ENCODE results near the gene DENND4C. TPM values are rescaled to one million over a fixed set of nuclear protein-coding genes. Genes with fewer than 3 reads are reported as not detected.
A peak's percentile ranks its signal among the peaks of the same experiment; 100 is the strongest.

Gene DENND4C
- total RNA-seq, 3 donors from 2014 or later (not counting 1 experiment from before 2014, with no cell fraction given): 82.6 to 115 (median 100) TPM

DNA sequence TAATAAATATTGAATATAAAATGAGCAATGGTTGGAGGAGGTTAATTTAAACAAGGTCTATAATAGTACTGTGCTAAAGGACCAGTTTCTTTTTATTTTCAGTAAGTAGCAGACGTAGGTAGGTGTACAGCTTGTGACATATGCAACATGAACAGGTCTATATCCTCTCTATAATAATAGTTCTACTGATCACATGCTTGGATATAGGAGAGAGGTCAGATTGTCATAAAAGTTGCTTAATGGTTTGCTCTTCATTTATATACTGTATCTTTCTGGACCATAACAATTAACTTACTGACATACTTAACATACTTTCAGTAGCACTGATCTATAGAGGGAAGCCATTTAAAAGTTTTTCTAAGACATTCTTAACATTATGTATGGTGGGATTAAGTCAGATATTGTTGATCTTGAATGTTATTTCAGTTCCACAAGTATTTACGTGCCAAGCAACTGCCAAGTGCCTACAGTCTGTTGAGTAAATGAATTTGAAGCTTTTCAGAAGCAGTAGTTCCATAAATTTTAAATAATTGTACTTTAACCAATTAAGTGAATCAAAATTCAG, 68.0 kb downstream of the DENND4C start:
- Mint-ChIP-seq H3K4me3 (no peak overlapping the region), H3K4me1 (peaks cover 0 to 7% of the 10 kb centered on the region in 2 donors), H3K36me3 (no peaks in the 10 kb centered on the region), H3K9me3 (no peaks in the 10 kb centered on the region), H3K27me3 (ENCODE audit: low read depth in 2 of 2) (no peaks in the 10 kb centered on the region), H3K27ac (peak overlapping the region in 1 of 2 donors; percentile 33)
- DNase-seq (no peak), ATAC-seq (no peak)
- Histone ChIP-seq H3K9me3 (ENCODE audit: control insufficient read depth, insufficient read depth, low read length) (no peaks in the 10 kb centered on the region), H3K27ac (ENCODE audit: low read length) (no peak overlapping the region), H3K36me3 (ENCODE audit: control insufficient read depth, insufficient read depth, low read length) (peaks cover 53% of the 10 kb centered on the region), H3K4me3 (ENCODE audit: low read length) (no peak overlapping the region), H3K4me1 (ENCODE audit: control insufficient read depth, insufficient read depth, low read length) (no peaks in the 10 kb centered on the region), H3K27me3 (ENCODE audit: control insufficient read depth, insufficient read depth, low read length) (no peaks in the 10 kb centered on the region)
- no peak for TF ChIP-seq CTCF (IDR thresholded peaks at IDR 0.05)
- 100% methylated on average over 1 of the region's 2 CpGs for WGBS (ENCODE audit: insufficient coverage)
- intact Hi-C loops (cut with micrococcal nuclease): no loop called here

- Histone ChIP-seq H3K27me3 (ENCODE audit: control insufficient read depth, insufficient read depth, low read length) (no peaks in the 10 kb centered on the region), H3K4me3 (ENCODE audit: low read length) (no peak overlapping the region), H3K36me3 (ENCODE audit: control insufficient read depth, insufficient read depth, low read length) (peaks cover 47% of the 10 kb centered on the region), H3K4me1 (ENCODE audit: control insufficient read depth, insufficient read depth, low read length) (no peaks in the 10 kb centered on the region), H3K27ac (ENCODE audit: low read length) (no peak overlapping the region), H3K9me3 (ENCODE audit: control insufficient read depth, insufficient read depth, low read length) (no peaks in the 10 kb centered on the region)
- ATAC-seq (no peak), DNase-seq (no peak)
- Mint-ChIP-seq H3K36me3 (no peaks in the 10 kb centered on the region), H3K4me3 (no peak overlapping the region), H3K27ac (peak overlapping the region; percentile 4 to 58), H3K4me1 (peaks cover 0 to 4% of the 10 kb centered on the region in 2 donors), H3K27me3 (ENCODE audit: low read depth in 2 of 2) (no peaks in the 10 kb centered on the region), H3K9me3 (no peaks in the 10 kb centered on the region)
- intact Hi-C loops (cut with micrococcal nuclease): no loop called here
- TF ChIP-seq CTCF (IDR thresholded peaks at IDR 0.05): no peak
- WGBS (ENCODE audit: insufficient coverage): 100% methylated on average over 1 of the region's 1 CpG
Observed at GRCh38 chr9:19303216-19303615, 72.7 kb downstream of the DENND4C start.

DNA sequence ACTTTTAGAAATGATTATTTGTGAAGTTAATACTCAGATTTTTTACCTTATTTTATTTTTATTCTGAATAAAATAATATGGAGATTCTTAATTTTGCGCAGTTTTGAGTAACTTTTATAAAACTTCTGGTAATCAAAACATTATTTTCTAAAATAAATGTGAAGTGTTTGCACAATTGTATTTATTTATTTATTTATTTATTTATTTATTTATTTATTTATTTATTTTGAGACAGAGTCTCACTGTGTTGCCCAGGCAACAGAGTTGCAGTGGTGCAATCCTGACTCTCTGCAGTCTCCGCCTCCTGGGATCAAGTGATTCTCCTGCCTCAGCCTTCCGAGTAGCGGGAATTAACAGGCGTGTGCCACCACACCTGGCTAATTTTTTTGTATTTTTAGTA, 76.1 kb downstream of the DENND4C start:
- ATAC-seq (no peak), DNase-seq (no peak)
- no peak overlapping the region for H3K27ac ChIP-seq (ENCODE audit: low read length)
- H3K9me3 Mint-ChIP-seq: no peaks in the 10 kb centered on the region
- intact Hi-C loops (cut with micrococcal nuclease): no loop called here
- H3K36me3 Mint-ChIP-seq: peaks cover 7% of the 10 kb centered on the region
- H3K4me1 ChIP-seq (ENCODE audit: control insufficient read depth, insufficient read depth, low read length): no peaks in the 10 kb centered on the region
- no peak overlapping the region for H3K4me3 ChIP-seq (ENCODE audit: low read length)
- 98% methylated on average over 4 of the region's 5 CpGs for WGBS (ENCODE audit: insufficient coverage)
- TF ChIP-seq CTCF (IDR thresholded peaks at IDR 0.05): no peak
- H3K27me3 Mint-ChIP-seq (ENCODE audit: low read depth in 2 of 2): no peaks in the 10 kb centered on the region
- no peak overlapping the region for H3K27ac Mint-ChIP-seq
- no peaks in the 10 kb centered on the region for H3K27me3 ChIP-seq (ENCODE audit: control insufficient read depth, insufficient read depth, low read length)
- H3K36me3 ChIP-seq (ENCODE audit: control insufficient read depth, insufficient read depth, low read length): peaks cover 26% of the 10 kb centered on the region
- H3K4me3 Mint-ChIP-seq: no peak overlapping the region
- no peaks in the 10 kb centered on the region for H3K9me3 ChIP-seq (ENCODE audit: control insufficient read depth, insufficient read depth, low read length)
- peaks cover 0 to 12% of the 10 kb centered on the region in 2 donors for H3K4me1 Mint-ChIP-seq

GRCh38 chr9:19310246-19310645, 79.8 kb downstream of the DENND4C start:
- Histone ChIP-seq H3K4me3 (ENCODE audit: low read length) (no peak overlapping the region), H3K27ac (ENCODE audit: low read length) (no peak overlapping the region), H3K27me3 (ENCODE audit: control insufficient read depth, insufficient read depth, low read length) (no peaks in the 10 kb centered on the region), H3K36me3 (ENCODE audit: control insufficient read depth, insufficient read depth, low read length) (peaks cover 16% of the 10 kb centered on the region), H3K4me1 (ENCODE audit: control insufficient read depth, insufficient read depth, low read length) (no peaks in the 10 kb centered on the region), H3K9me3 (ENCODE audit: control insufficient read depth, insufficient read depth, low read length) (no peaks in the 10 kb centered on the region)
- H3K4me1 Mint-ChIP-seq: peaks cover 12 to 22% of the 10 kb centered on the region in 2 donors
- H3K9me3 Mint-ChIP-seq: no peaks in the 10 kb centered on the region
- ATAC-seq (no peak), DNase-seq (no peak)
- no peak for TF ChIP-seq CTCF (IDR thresholded peaks at IDR 0.05)
- peaks cover 7% of the 10 kb centered on the region for H3K36me3 Mint-ChIP-seq
- WGBS (ENCODE audit: insufficient coverage): 100% methylated on average over 1 of the region's 1 CpG
- intact Hi-C loops (cut with micrococcal nuclease): no loop called here
- no peaks in the 10 kb centered on the region for H3K27me3 Mint-ChIP-seq (ENCODE audit: low read depth in 2 of 2)
- no peak overlapping the region for H3K4me3 Mint-ChIP-seq
- no peak overlapping the region for H3K27ac Mint-ChIP-seq
